KG1 (cell line): ENCODE data around the gene AQP5.
A peak's percentile ranks its signal among the peaks of the same experiment; 100 is the strongest.

Source experiments
- DNase-seq: peaks from one replicate; lab custom pipeline; 2025; lab: John Stamatoyannopoulos, UW

Gene AQP5

GRCh38 chr12:49932533-49933130 lies 29.0 kb upstream of the AQP5 start:
- no peak for DNase-seq

GRCh38 chr12:49933796-49934195 lies 27.9 kb upstream of the AQP5 start:
- DNase-seq: no peak

GRCh38 chr12:49934505-49934904 lies 27.2 kb upstream of the AQP5 start:
- DNase-seq: no peak

- no peak for DNase-seq
These were observed 24.7 kb upstream of the AQP5 start for GRCh38 chr12:49936925-49937324.

GRCh38 chr12:49937639-49938300 lies 23.9 kb upstream of the AQP5 start:
- no peak for DNase-seq

- no peak for DNase-seq
These were observed 22.4 kb upstream of the AQP5 start for GRCh38 chr12:49939307-49939706.

GRCh38 chr12:49939707-49940106 lies 22.0 kb upstream of the AQP5 start:
- no peak for DNase-seq

- DNase-seq: no peak
These were observed 19.8 kb upstream of the AQP5 start for GRCh38 chr12:49941556-49942511.

GRCh38 chr12:49942512-49942893 lies 19.2 kb upstream of the AQP5 start:
- DNase-seq: no peak

GRCh38 chr12:49942921-49943624 lies 18.6 kb upstream of the AQP5 start:
- no peak for DNase-seq

GRCh38 chr12:49943625-49943960 lies 18.1 kb upstream of the AQP5 start:
- DNase-seq: no peak

GRCh38 chr12:49944046-49944445 lies 17.6 kb upstream of the AQP5 start:
- DNase-seq: no peak

GRCh38 chr12:49944718-49945117 lies 17.0 kb upstream of the AQP5 start:
- DNase-seq: no peak

GRCh38 chr12:49945394-49946080 lies 16.1 kb upstream of the AQP5 start:
- DNase-seq: peak; percentile 53

- DNase-seq: no peak
These were observed 15.6 kb upstream of the AQP5 start for GRCh38 chr12:49946086-49946485.

- no peak for DNase-seq
These were observed 15.2 kb upstream of the AQP5 start for GRCh38 chr12:49946497-49946896.

- no peak for DNase-seq
These were observed 14.0 kb upstream of the AQP5 start for GRCh38 chr12:49947593-49948226.

- DNase-seq: no peak
These were observed 12.5 kb upstream of the AQP5 start for GRCh38 chr12:49948866-49949845.

- no peak for DNase-seq
These were observed 11.8 kb upstream of the AQP5 start for GRCh38 chr12:49949866-49950265.
